ENCODE results near the gene DCUN1D3.

DNA sequence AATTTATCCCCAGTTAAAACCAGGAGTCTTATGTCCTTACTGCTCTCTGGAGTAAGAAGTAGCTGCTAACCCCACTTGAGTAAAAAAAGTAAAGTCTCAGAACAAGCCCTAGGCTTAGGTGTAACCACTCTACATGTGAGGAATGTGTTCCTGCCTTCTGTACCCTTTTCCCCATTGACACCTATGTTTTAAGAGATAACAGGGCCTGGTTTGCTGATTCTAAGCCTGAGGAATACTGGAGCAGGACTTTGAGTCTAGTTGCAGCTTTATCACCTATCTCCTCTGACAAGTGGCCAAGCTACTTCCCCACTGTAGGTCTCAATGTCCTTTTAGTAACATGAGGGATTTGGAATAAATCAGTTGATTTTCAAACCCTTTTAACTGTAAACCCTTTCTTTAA lies 53.6 kb downstream of the DCUN1D3 start:
- TF ChIP-seq, protein P1, sequence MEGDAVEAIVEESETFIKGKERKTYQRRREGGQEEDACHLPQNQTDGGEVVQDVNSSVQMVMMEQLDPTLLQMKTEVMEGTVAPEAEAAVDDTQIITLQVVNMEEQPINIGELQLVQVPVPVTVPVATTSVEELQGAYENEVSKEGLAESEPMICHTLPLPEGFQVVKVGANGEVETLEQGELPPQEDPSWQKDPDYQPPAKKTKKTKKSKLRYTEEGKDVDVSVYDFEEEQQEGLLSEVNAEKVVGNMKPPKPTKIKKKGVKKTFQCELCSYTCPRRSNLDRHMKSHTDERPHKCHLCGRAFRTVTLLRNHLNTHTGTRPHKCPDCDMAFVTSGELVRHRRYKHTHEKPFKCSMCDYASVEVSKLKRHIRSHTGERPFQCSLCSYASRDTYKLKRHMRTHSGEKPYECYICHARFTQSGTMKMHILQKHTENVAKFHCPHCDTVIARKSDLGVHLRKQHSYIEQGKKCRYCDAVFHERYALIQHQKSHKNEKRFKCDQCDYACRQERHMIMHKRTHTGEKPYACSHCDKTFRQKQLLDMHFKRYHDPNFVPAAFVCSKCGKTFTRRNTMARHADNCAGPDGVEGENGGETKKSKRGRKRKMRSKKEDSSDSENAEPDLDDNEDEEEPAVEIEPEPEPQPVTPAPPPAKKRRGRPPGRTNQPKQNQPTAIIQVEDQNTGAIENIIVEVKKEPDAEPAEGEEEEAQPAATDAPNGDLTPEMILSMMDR (IDR thresholded peaks at IDR 0.05) = no peak
- TF ChIP-seq POLR2A (IDR thresholded peaks at IDR 0.05) = no peak

Data from testis (tissue), 2 donors.